Measurements from ENCODE around the gene TPPP2. TPM values are rescaled to one million over a fixed set of nuclear protein-coding genes. Genes with fewer than 3 reads are reported as not detected.

The TPPP2 gene
- total RNA-seq, 1 experiment from 2014 or later, result not detected

- ATAC-seq, result no peak
- ChIA-PET CTCF (no interaction called here), POLR2A (ENCODE audit: unreplicated experiment) (no interaction called here)
- no peaks in the 10 kb centered on the region for H3K4me1 ChIP-seq (ENCODE audit: insufficient read depth, low read length)
- BruUV-seq (replicated peaks), result no TSS peak
- H3K27me3 ChIP-seq (ENCODE audit: low read length), result peaks cover 45% of the 10 kb centered on the region
- no peak overlapping the region for H3K9ac ChIP-seq (ENCODE audit: low read length)
- no peaks in the 10 kb centered on the region for H3K9me3 ChIP-seq (ENCODE audit: low read length)
- no peak overlapping the region for H3K27ac ChIP-seq (ENCODE audit: low read length)
- intact Hi-C loops (cut with micrococcal nuclease), result no loop called here
- no peaks in the 10 kb centered on the region for H4K20me1 ChIP-seq (ENCODE audit: low read length)
- H3F3A ChIP-seq (ENCODE audit: low read length, unreplicated experiment), result no peaks in the 10 kb centered on the region
- TF ChIP-seq EZH2phosphoT487 (IDR thresholded peaks at IDR 0.05; ENCODE audit: borderline replicate concordance, low read length) (no peak), CTCF (conservative IDR thresholded peaks at IDR 0.05; ENCODE audit: low read depth, low read length) (no peak)
- DNase-seq, result no peak
- H2AFZ ChIP-seq (ENCODE audit: low read length), result no peak overlapping the region
- H3K79me2 ChIP-seq (ENCODE audit: low read length), result no peaks in the 10 kb centered on the region
- H3K4me2 ChIP-seq (ENCODE audit: low read length), result no peak overlapping the region
- H3K9me2 ChIP-seq (replicated peaks; ENCODE audit: low read length), result no peaks in the 10 kb centered on the region
- H3K4me3 ChIP-seq (ENCODE audit: low read length), result no peak overlapping the region
- H3K36me3 ChIP-seq (ENCODE audit: low read depth, low read length), result no peaks in the 10 kb centered on the region
Measured at GRCh38 chr14:21059842-21060613, 30.0 kb downstream of the TPPP2 start.

- no peaks in the 10 kb centered on the region for H3K79me2 ChIP-seq (ENCODE audit: low read length)
- H3K4me2 ChIP-seq (ENCODE audit: low read length), result no peak overlapping the region
- no peak overlapping the region for H2AFZ ChIP-seq (ENCODE audit: low read length)
- CTCF ChIA-PET, result no interaction called here
- no peaks in the 10 kb centered on the region for H4K20me1 ChIP-seq (ENCODE audit: low read length)
- peaks cover 47% of the 10 kb centered on the region for H3K27me3 ChIP-seq (ENCODE audit: low read length)
- no peaks in the 10 kb centered on the region for H3K9me3 ChIP-seq (ENCODE audit: low read length)
- TF ChIP-seq EZH2 (IDR thresholded peaks at IDR 0.05; ENCODE audit: low read length, unreplicated experiment), result no peak
- TF ChIP-seq EZH2phosphoT487 (IDR thresholded peaks at IDR 0.05; ENCODE audit: borderline replicate concordance, low read length), result no peak
- TF ChIP-seq CTCF (conservative IDR thresholded peaks at IDR 0.05; ENCODE audit: low read depth, low read length), result no peak
- ATAC-seq (no peak), DNase-seq (no peak)
- POLR2A ChIA-PET (ENCODE audit: unreplicated experiment), result no interaction called here
- no peaks in the 10 kb centered on the region for H3F3A ChIP-seq (ENCODE audit: low read length, unreplicated experiment)
- H3K4me3 ChIP-seq (ENCODE audit: low read length), result no peak overlapping the region
- no peaks in the 10 kb centered on the region for H3K36me3 ChIP-seq (ENCODE audit: low read depth, low read length)
- no peaks in the 10 kb centered on the region for H3K9me2 ChIP-seq (replicated peaks; ENCODE audit: low read length)
- no peak overlapping the region for H3K27ac ChIP-seq (ENCODE audit: low read length)
- no peak overlapping the region for H3K9ac ChIP-seq (ENCODE audit: low read length)
- no TSS peak for BruUV-seq (replicated peaks)
- intact Hi-C loops (cut with micrococcal nuclease), result no loop called here
- H3K4me1 ChIP-seq (ENCODE audit: insufficient read depth, low read length), result no peaks in the 10 kb centered on the region
Measured at GRCh38 chr14:21060614-21061346, 30.8 kb downstream of the TPPP2 start.

- Histone ChIP-seq H4K20me1 (ENCODE audit: low read length) (no peaks in the 10 kb centered on the region), H3K9me3 (ENCODE audit: low read length) (no peaks in the 10 kb centered on the region), H3K4me3 (ENCODE audit: low read length) (no peak overlapping the region), H3K4me2 (ENCODE audit: low read length) (no peak overlapping the region), H3K9ac (ENCODE audit: low read length) (no peak overlapping the region), H3K4me1 (ENCODE audit: insufficient read depth, low read length) (no peaks in the 10 kb centered on the region), H3F3A (ENCODE audit: low read length, unreplicated experiment) (no peaks in the 10 kb centered on the region), H3K79me2 (ENCODE audit: low read length) (no peaks in the 10 kb centered on the region), H3K27me3 (ENCODE audit: low read length) (peaks cover 49% of the 10 kb centered on the region), H3K27ac (ENCODE audit: low read length) (no peak overlapping the region), H3K36me3 (ENCODE audit: low read depth, low read length) (no peaks in the 10 kb centered on the region), H2AFZ (ENCODE audit: low read length) (no peak overlapping the region), H3K9me2 (replicated peaks; ENCODE audit: low read length) (no peaks in the 10 kb centered on the region)
- no TSS peak for BruUV-seq (replicated peaks)
- intact Hi-C loops (cut with micrococcal nuclease), result no loop called here
- ChIA-PET POLR2A (ENCODE audit: unreplicated experiment) (no interaction called here), CTCF (no interaction called here)
- DNase-seq (no peak), ATAC-seq (no peak)
- no peak for TF ChIP-seq CTCF (conservative IDR thresholded peaks at IDR 0.05; ENCODE audit: low read depth, low read length)
- no peak for TF ChIP-seq EZH2phosphoT487 (IDR thresholded peaks at IDR 0.05; ENCODE audit: borderline replicate concordance, low read length)
- TF ChIP-seq EZH2 (IDR thresholded peaks at IDR 0.05; ENCODE audit: low read length, unreplicated experiment), result no peak
Measured at GRCh38 chr14:21061347-21061668, 31.3 kb downstream of the TPPP2 start.
